Gastrocnemius medialis (tissue), 4 donors: ENCODE measurements around the gene ARHGAP5.

Experiments
- POLR2A ChIP-seq, 2 donors: fragments of 450-650 bp; IDR thresholded peaks; one replicate each; pipeline ENCODE4 v1.6.1; 2017; ENCODE audit warnings: antibody characterized with exemption in 2 of 2, mild to moderate bottlenecking in 2 of 2, moderate library complexity in 2 of 2
- TF ChIP-seq, protein P1 (sequence below), 5 experiments: fragments of 450-650 bp in 3 of 5; fragments of 200-600 bp in 2 of 5; sonication (generic) in 2 of 5; IDR thresholded peaks in 4 of 5; conservative IDR thresholded peaks in 1 of 5; 1 replicate in 4 of 5; 2 replicates in 1 of 5; pipeline ENCODE4 v1.5.1; 2016 to 2019; ENCODE audit warnings: antibody characterized with exemption in 5 of 5, mild to moderate bottlenecking in 3 of 5, moderate library complexity in 3 of 5

DNA sequence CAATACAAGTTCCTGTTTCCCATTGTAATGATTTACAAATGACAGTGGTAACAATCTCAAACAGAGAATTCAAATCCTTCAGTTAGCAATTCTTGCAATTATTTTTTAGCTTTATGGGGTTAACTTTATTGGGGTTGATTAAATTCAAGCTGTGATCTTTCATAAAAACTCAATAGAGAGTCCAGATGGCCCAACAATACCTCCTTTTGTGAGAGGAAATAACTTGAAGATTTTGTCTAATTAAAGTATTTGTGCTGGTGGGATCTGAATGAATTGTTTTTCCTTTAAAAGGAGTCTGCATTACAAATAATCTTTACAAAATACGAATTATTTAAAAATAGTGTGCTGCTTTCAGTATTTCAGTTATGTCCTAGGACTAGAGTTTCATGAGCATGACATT lies 4.4 kb upstream of the ARHGAP5 start:
- no peak for TF ChIP-seq POLR2A (IDR thresholded peaks at IDR 0.05)
- TF ChIP-seq, protein P1, sequence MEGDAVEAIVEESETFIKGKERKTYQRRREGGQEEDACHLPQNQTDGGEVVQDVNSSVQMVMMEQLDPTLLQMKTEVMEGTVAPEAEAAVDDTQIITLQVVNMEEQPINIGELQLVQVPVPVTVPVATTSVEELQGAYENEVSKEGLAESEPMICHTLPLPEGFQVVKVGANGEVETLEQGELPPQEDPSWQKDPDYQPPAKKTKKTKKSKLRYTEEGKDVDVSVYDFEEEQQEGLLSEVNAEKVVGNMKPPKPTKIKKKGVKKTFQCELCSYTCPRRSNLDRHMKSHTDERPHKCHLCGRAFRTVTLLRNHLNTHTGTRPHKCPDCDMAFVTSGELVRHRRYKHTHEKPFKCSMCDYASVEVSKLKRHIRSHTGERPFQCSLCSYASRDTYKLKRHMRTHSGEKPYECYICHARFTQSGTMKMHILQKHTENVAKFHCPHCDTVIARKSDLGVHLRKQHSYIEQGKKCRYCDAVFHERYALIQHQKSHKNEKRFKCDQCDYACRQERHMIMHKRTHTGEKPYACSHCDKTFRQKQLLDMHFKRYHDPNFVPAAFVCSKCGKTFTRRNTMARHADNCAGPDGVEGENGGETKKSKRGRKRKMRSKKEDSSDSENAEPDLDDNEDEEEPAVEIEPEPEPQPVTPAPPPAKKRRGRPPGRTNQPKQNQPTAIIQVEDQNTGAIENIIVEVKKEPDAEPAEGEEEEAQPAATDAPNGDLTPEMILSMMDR (IDR thresholded peaks at IDR 0.05 in 4 of 5, conservative IDR thresholded peaks at IDR 0.05 in 1 of 5) = no peak
